Testis (tissue), 3 donors: ENCODE measurements around the gene HERPUD1. TPM values are rescaled to one million over a fixed set of nuclear protein-coding genes. Genes with fewer than 3 reads are reported as not detected.

Source experiments
- DNase-seq: peaks from one replicate; pipeline ENCODE4 v3.0.0-alpha.2; 2019
- H3K27ac ChIP-seq, 2 donors: fragments of 200-600 bp; sonication (generic); one replicate each; pipeline ENCODE4 v1.5.1; 2019
- H3K27me3 ChIP-seq: fragments of 200-600 bp; sonication (generic); one replicate; pipeline ENCODE4 v1.5.1; 2019
- H3K36me3 ChIP-seq: fragments of 200-600 bp; sonication (generic); one replicate; pipeline ENCODE4 v1.5.1; 2017; ENCODE audit warnings: low read depth; ENCODE audit errors: missing control alignments
- H3K4me1 ChIP-seq: fragments of 200-600 bp; sonication (generic); one replicate; pipeline ENCODE4 v1.5.1; 2019
- H3K4me3 ChIP-seq, 2 donors: fragments of 200-600 bp; sonication (generic); one replicate each; pipeline ENCODE4 v1.5.1; 2017 to 2019
- H3K9me3 ChIP-seq: fragments of 200-600 bp; sonication (generic); one replicate; pipeline ENCODE4 v1.5.1; 2017
- CTCF ChIP-seq, 3 experiments: fragments of 450-650 bp in 2 of 3; fragments of 200-600 bp in 1 of 3; sonication (generic) in 1 of 3; IDR thresholded peaks; one replicate each; pipeline ENCODE4 v1.5.1; 2016 to 2019; ENCODE audit warnings: antibody characterized with exemption in 3 of 3, mild to moderate bottlenecking in 2 of 3, moderate library complexity in 1 of 3
- POLR2A ChIP-seq: fragments of 450-650 bp; IDR thresholded peaks from one replicate; pipeline ENCODE4 v1.6.1; 2017; ENCODE audit warnings: antibody characterized with exemption, mild to moderate bottlenecking, moderate library complexity
- WGBS, 2 donors: methylation state at CpG; one replicate each; pipeline ENCODE4 v1.1.5; 2018; 5-methylcytosine and 5-hydroxymethylcytosine counted together
- intact Hi-C: fragments of 100-400 bp; cut with DNase I; formaldehyde crosslinking; loops from one replicate; pipeline ENCODE4 v1.15.1; 2023; ENCODE audit warnings: low total_unique reads
- polyA plus RNA-seq: library from polyadenylated mRNA; stranded (reverse); fragments of 350-450 nt; fragmentation: Illumina TruSeq; extraction: RNeasy Lipid Tissue Mini Kit (QIAGEN cat#74804); gene quantifications from one replicate; pipeline ENCODE4 v1.2.3, GENCODE V29; 2014; ENCODE audit warnings: low read depth, low replicate concordance; ENCODE audit not compliant: insufficient read depth
- total RNA-seq, 2 donors: library from RNA; depleted of rRNA; stranded (reverse); fragments of >200 nt; gene quantifications; one replicate each; pipeline ENCODE4 v1.2.3, GENCODE V29; 2016

The HERPUD1 gene
- total and polyA plus RNA-seq, 3 donors from 2014 or later: 68.0 to 90.8 (median 88.9) TPM

- H3K36me3 ChIP-seq: no peaks in the 10 kb centered on the region
- no peaks in the 10 kb centered on the region for H3K4me1 ChIP-seq
- DNase-seq: no peak
- intact Hi-C loops: no loop called here
- no peaks in the 10 kb centered on the region for H3K9me3 ChIP-seq
- TF ChIP-seq POLR2A (no peak), CTCF (IDR thresholded peaks at IDR 0.05) (no peak)
- H3K27ac ChIP-seq: no peak overlapping the region
- WGBS, 2 donors: 69 to 73% methylated on average over 10 to 11 of the region's 11 CpGs
- H3K27me3 ChIP-seq: no peaks in the 10 kb centered on the region
- no peak overlapping the region for H3K4me3 ChIP-seq
Measured at GRCh38 chr16:56891685-56892084, 40.3 kb upstream of the HERPUD1 start.

GRCh38 chr16:56892705-56893104 lies 39.2 kb upstream of the HERPUD1 start:
- no peaks in the 10 kb centered on the region for H3K36me3 ChIP-seq
- TF ChIP-seq POLR2A: no peak
- TF ChIP-seq CTCF (IDR thresholded peaks at IDR 0.05): no peak
- DNase-seq: no peak
- H3K9me3 ChIP-seq: no peaks in the 10 kb centered on the region
- intact Hi-C loops: no loop called here
- H3K4me3 ChIP-seq: no peak overlapping the region
- H3K4me1 ChIP-seq: no peaks in the 10 kb centered on the region
- no peak overlapping the region for H3K27ac ChIP-seq
- WGBS, 2 donors: 87 to 90% methylated on average over 13 to 14 of the region's 14 CpGs
- H3K27me3 ChIP-seq: no peaks in the 10 kb centered on the region

- TF ChIP-seq CTCF (IDR thresholded peaks at IDR 0.05): no peak
- TF ChIP-seq POLR2A: no peak
- Histone ChIP-seq H3K36me3 (no peaks in the 10 kb centered on the region), H3K4me1 (no peaks in the 10 kb centered on the region), H3K27me3 (no peaks in the 10 kb centered on the region), H3K4me3 (no peak overlapping the region), H3K27ac (no peak overlapping the region), H3K9me3 (no peaks in the 10 kb centered on the region)
- no peak for DNase-seq
- intact Hi-C loops: no loop called here
- 90 to 93% methylated on average over 12 of the region's 12 CpGs for WGBS, 2 donors
Measured at GRCh38 chr16:56894331-56894917, 37.5 kb upstream of the HERPUD1 start.

GRCh38 chr16:56895813-56896212 lies 36.1 kb upstream of the HERPUD1 start:
- WGBS, 2 donors: 79 to 86% methylated on average over 4 of the region's 4 CpGs
- Histone ChIP-seq H3K4me3 (no peak overlapping the region), H3K9me3 (no peaks in the 10 kb centered on the region), H3K27me3 (no peaks in the 10 kb centered on the region), H3K36me3 (no peaks in the 10 kb centered on the region), H3K4me1 (no peaks in the 10 kb centered on the region), H3K27ac (no peak overlapping the region)
- DNase-seq: no peak
- intact Hi-C loops: no loop called here
- TF ChIP-seq CTCF (IDR thresholded peaks at IDR 0.05) (no peak), POLR2A (no peak)

GRCh38 chr16:56896244-56896643 lies 35.7 kb upstream of the HERPUD1 start:
- no peak for TF ChIP-seq POLR2A
- TF ChIP-seq CTCF (IDR thresholded peaks at IDR 0.05): no peak
- 68 to 83% methylated on average over 3 of the region's 3 CpGs for WGBS, 2 donors
- intact Hi-C loops: no loop called here
- no peak for DNase-seq
- Histone ChIP-seq H3K27me3 (no peaks in the 10 kb centered on the region), H3K4me3 (no peak overlapping the region), H3K27ac (no peak overlapping the region), H3K4me1 (no peaks in the 10 kb centered on the region), H3K36me3 (no peaks in the 10 kb centered on the region), H3K9me3 (no peaks in the 10 kb centered on the region)
